ENCODE measurements around the gene BMPR1A.
"Not testable (repeated sequence)": the region's sequence is repeated elsewhere in the genome, so short reads cannot be mapped to it uniquely, and the experiment has no call there.

Gene BMPR1A

DNA sequence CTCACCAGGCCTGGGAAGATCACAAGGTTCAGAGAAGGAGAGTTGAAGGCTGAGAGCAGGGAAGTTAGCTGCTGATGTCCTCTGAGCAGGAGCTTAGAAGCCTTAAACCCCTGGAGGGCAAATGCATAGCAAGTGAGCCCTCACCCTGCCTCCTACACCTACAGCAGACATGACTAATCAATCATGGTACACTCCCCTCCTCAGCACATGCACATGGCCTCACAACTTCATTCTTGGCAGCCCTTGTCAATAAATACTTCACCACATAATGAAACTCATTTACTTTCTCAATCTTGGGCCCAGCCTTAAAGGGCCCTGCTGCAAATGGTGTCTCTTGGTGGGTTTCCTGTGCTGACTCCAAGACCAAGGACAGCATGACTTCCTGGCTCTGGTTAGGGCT, 188.1 kb downstream of the BMPR1A start:
- no peak for DNase-seq

DNA sequence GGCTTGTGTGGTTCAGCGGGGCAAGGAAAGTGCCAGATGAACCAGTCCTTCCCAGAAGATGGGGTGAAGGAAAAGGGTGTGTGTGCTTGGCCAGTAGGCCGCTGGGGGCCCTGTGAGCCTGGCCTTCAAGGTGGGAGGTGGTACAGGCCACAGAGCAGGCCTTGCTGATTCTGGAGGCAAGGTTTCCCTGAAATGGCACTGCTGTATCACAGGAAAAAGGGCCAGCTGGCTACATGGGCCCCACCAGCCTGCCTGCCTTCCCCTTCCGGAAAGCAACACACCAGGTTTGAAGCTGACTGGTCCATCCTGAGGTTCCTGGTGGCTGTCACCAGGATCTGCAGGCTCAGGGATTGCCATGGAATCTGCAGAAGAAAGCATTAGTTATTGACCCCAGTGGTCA, 188.5 kb downstream of the BMPR1A start:
- no peak for DNase-seq

DNA sequence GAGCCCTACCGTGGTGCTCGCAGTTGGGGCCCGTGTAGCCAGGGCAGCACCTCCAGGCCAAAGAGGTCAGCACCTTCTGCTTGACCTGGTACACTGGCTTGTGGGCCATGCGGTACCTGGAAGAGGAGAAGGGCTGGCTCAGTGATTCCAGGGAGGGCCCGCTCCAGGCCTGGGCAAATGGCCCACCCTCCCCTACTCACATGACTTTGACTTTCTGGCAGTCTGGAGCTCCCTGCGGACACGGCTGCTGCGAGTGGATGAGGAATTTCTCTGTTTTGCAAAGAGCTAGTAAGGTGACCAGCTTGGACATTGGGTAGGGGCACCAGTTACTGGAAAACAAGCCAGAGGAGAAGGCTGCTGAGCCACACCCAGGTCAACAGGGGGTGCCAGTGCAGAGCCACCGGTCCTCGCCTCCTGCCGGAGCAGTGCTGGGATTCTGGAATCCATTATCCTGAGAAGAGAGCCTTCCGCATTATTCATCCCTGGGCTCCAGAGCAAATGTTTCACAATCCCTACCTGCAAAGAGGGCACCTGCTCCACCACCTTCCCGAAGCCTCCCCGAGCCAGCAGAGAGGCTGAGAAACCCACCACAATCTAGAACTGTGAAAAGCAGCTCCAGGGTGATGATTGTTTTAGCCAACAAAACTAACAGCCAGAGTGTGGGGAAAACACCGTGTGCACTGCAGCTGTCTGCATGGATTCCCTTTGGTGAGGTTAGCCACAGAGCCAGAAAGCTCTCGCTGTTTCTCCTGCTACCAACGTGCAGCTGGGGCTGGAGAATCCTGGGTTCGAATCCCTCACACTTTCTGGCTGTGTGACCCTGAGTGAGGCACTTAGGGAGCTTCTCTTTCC, 189.2 kb downstream of the BMPR1A start:
- DNase-seq: no peak

DNA sequence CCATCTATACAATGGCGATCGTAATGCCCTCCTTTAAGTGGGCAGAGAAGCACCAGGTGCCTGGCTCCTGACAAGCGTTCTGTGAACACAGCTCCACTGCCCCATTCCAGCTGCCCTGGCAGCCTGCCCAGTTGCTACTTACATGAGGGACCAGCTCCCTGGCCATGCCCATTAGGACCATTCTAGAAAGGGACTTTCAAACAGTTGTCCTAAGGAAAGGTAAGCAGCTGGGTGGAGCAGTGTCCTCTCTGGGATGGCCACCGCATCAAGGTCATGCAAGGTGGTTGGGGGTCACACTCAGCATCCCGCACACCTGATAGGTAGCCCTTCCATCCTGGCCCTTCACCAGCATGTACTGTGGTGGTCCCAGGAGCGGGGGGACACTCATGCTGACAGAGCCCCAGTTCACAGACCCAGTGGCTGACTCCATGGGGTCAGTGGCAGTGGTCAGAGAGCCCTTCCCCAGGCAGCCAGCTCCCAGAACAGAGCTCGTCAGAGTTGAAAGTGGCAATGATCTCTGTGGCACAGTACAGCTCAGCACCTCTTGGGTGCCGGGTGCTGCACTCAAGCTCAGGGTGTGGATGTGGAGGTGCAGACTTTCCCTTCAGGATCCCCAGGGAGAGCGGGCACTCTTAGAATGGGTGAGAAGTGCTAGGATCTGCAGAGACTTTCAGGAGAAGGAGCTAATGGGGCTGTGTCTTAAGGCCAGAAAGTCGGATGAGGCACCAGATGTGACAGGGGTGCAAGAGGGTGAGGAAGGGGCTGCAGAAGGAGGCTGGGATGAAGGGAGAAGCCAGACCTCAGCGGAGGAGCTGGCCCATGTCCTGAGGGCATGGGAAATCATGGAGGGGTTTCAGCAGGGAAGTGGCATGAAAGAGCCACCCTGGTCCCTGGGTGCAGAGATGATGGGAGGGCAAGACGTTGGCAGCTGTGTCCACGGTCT, 190.1 kb downstream of the BMPR1A start:
- peak; percentile 8 for DNase-seq

DNA sequence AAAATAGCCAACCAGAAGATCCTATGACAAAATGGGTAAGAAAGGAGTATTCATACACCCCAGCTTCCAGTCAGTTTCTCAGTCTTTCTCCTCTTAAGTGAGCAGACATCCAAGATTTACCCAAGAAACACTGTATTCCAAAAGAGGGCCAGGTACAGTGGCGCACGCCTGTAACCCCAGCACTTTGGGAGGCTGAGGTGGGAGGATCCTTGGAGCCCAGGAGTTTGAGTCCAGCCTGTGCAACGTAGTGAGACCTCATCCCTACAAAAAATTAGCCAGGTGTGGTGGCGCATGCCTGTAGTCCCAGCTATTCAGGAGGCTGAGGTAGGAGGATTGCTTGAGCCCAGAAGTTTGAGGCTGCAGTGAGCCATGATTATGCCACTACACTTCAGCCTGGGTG, 191.4 kb downstream of the BMPR1A start:
- DNase-seq: not testable (repeated sequence)

DNA sequence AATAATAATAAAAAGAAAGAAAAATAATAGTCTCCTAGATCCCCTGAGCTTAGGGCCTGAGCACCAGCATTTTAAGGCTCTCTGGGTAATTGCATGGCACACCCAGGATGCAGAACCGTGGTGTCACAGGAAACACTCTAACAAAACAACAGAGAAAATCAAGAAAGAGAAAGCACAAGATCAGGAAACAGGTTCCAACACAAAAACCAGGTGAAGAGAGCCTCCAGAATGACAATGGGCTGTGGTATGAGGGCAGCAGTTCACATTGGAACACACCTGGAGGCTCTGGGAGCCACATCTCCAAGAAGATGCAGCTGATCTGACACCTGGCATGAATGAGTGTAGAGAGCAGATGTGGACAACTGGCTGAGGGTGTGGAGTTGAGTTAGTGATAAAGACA, 193.9 kb downstream of the BMPR1A start:
- no peak for DNase-seq

DNA sequence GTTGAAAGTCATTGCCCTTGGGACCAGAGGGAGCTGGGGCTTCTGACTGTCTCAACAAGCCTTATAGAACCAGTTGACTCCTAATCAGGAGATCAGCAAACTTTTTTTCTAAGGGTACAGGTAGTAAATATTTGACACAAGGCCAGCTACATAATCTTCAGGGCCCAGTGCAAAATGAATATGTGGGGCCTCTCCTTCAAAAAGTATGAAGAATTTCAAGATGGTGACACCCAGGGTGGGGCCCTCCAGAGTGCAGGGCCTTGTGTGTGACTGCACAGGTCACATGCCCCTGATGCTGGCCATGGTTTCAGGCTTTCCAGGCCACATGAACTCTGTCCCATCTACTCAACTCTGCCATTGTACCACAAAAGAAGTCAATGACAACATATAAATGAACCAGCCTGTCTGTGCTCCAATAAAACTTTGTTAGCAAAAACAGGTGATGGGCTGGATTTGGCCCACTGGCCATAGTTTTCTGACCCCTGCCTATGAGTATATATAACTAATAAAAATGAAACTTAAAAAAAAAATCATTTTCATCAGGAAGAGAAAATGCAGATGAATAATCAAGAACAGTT, 194.9 kb downstream of the BMPR1A start:
- DNase-seq: no peak

DNA sequence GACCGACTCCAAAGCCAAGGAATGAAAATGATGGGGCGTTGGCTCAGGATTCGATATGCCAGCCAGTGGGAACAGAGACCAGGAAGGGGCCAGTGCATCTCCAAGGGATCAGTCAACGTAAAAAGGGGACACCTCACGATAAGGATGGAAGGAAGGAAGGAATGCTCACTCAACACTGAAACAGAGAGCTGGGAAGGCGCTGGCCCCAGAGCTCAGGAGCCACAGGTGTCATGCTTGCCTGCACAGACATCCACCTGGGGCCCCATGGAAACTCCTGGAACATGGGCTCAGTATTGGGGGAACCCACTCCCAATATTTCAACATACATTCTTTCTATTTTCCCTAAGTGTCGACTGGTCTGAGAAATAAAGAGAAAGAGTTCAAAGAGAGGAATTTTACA, 195.7 kb downstream of the BMPR1A start:
- DNase-seq: no peak

DNA sequence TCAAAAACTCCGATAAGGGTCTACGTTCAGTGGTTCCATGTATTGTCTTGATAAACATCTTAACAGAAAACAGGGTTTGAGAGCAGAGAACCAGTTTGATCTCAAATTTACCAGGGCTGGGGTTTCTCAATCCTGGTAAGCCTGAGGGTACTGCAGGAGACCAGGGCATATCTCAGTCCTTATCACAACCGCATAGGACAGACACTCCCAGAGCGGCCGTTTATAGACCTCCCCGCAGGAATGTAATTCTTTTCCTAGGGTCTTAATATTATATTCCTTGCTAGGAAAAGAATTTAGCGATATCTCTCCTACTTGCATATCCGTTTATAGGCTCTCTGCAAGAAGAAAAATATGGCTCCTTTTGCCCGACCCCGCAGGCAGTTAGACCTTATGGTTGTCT, 196.3 kb downstream of the BMPR1A start:
- not testable (repeated sequence) for DNase-seq

DNA sequence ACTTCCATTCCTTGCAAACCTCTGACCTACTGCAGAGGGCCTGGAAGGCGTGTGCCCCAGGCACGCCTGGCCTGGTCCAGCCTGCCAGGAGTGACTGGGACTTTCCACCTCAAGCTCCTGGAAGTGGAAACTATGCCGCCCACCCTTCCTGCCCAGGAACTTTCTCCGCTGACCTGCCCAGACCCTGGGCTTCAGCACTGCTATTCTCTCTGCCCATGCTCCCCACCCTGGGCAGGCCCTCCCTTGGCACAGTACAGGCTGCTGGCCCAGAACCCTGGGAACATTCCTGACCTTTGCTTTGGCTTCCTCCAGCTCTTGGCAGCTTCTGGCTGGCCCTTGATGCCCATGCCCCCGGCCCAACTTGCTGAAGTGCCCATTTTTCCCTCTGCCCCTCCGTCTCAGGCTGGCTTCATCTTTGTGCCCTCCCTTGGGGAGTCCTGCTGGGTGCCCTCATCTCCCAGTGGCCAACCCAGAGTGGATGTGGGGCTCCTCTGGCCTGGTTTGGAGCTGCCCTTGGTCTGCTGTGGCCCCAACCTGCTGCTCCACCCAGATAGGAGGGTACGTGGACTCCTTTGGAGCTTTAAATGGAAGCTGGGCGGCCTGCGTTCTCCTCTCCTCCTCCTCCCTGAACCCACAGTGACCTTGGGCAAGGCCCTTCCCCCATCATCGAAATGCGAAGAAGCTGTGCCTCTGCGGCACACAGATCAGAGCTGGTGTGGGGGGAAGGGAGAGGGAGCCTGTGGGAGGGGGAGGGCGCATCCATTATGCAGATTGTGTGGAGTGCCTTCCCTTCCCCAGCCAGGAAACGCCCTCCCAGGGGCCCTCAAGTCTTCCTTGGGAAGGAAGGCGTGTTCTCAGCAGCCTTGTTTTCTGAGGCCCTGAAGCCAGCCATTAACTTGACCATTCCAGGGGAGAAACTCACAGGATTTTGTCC, 197.6 kb downstream of the BMPR1A start:
- DNase-seq: no peak

DNA sequence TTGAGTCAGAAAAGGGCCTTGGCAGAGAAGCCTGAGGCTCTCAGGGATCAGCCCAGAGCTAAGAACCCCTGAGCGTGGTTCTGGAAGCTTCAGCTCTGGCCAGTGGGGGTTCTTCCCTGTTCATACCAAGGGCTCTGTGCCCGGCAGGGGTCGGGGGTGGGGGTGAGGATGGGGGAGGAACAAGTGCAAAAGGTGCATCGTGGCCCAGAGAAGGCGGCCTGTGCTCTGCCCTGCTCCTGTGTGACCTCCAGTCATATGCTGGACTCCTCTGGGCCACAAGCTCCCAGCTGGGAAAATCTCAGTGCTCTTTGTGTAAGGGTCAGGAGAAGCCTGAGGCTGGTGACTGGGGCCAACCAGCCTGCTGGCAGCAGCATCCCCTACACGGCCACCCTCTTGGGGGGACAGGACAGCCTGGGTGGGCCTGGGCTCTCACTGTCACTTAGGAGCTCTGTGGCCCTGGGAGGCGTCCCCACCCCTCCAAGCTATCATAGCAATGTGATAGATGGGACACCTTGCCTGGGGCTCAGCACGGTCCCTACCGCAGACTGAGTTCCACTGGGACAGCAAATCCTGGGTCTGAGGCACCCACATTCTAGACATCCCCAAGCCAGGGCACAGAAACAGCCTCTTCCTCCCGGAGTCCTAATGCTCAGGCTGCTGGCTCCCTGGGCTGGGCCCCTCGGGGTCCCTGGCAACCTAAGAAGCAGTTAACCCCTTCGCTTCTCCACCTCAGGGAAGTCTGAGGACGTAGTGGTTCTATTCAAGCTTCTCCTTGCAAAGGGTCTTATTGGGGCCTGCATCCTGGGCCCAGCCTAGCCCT, 198.5 kb downstream of the BMPR1A start:
- DNase-seq: no peak

DNA sequence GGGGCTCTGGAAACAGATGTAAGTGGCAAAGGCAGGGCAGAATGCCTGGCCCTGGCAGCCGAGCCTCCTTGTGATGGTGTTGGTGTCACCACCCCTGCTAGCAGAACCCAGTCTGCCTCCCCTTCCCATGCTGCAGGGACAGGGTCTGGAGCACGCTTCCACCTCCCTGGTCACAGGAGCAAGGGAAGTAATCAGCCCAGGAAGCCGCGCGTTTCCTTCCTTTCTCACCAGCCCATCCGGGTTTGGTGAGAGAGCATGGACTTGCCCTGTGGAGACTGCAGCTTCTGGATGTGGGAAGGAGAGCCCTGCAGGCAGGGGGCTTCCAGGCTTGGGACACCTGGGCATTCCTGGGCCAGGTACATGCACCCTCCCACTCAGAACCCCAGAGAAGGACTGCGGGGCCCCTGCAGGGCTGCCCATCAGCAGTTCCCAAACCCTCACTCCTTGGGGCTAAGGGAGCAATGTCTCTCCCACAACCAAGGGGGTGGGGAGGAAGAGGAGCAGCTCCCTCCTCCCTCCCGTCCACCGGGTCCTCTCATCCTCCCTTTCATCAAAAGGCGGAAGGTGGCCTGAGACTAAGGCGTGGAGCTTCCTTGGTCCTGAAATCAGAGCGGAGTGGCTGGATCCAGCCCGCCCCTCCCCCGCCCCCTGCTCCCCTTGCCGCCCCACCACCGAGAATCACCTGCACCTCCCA, 199.2 kb downstream of the BMPR1A start:
- DNase-seq: no peak

DNA sequence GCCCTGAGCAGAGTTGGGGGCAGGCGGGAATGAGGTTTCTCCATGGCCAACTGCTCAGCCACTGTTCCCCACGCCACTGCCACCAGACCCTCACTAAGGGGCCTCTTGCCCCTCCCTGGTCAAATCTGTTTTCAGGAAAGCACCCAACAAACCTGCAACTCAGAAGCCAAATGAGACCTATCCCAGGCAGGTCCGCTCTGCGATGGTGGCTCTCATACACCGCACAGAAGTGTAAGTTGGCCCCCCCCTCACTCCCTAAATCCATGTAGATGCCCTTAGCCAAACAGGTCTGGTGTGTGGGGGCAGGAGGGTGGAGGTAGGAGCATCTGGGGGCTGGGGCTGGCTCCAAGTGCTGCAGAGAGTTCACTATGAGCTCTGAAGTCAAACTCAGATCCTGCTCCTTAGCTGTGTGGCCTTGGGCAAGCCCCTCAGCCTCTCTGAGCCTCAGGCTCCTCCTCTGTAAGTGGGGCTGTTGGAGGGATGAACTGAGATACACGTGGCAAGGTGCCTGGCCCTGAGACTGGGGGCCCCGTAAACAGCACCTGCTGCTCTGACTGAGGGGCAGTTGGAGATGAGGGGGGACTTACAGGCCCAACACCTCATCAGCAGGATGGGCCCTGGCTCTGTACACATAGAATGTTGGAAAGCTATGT, 199.9 kb downstream of the BMPR1A start:
- DNase-seq: no peak

DNA sequence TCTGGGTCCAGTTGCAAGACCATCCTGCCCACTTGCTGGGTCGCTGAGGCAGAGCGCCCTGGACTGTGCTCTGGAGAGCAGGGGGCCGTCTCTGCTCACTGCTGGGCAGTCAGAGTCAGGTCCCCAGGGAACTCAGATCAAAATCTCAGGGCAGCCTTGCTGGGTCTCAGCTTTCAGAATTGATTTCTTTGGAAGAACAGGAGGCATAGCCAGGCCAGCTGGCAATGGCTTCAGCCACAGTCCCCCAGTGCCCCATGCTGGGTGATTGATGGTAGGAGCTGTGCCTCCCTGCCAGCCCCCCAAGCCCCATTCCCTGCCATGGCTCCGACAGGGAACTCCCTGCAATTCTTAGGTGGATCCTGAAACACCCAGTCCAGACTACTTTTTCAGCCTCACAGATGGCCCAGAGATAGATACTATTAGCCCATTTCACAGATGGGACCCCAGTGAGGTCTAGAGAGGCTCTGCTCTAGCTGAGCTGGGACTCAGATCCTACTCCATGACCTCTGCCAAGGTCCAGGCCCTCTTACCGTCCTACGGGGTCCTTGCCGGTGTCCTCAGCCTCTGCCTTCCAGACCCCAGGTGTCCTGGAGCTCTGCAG, 200.5 kb downstream of the BMPR1A start:
- no peak for DNase-seq

DNA sequence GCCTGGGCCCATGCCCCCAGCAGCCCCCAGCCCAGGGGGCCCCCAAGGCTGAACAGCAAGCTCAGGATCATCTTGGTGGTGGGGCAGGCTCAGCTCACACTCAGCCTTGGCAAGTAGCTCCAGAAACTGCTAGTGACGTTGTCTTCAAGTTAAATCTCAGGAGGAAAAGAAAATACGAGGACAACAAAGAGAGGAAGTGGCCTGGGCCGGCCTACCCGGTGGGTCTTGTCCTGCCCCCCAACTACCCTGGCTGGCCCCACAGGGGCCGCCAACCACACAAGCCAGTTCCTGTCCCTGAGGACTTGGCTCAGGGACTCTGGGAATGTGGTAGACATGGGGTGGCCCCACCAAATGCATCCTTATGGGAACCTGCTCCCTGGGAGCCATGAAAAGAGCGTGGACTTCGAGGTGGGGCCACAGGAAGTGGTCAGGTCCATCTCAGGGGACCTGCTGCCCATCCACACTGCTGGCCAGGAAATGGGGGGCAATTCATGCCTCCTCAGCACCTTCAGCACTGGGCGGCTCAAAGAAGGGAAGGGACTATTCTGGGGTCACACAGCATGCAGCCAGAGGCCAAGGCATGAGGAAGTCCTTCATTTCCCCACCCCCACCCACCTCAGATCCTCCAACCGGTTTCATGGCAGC, 201.2 kb downstream of the BMPR1A start, which contains the start of gene MMRN2:
Gene MMRN2 (minus strand): TSS at position 145 of the 645 bp plus-strand sequence. CDS start 74 bp downstream, at position 71.
- no peak for DNase-seq

DNA sequence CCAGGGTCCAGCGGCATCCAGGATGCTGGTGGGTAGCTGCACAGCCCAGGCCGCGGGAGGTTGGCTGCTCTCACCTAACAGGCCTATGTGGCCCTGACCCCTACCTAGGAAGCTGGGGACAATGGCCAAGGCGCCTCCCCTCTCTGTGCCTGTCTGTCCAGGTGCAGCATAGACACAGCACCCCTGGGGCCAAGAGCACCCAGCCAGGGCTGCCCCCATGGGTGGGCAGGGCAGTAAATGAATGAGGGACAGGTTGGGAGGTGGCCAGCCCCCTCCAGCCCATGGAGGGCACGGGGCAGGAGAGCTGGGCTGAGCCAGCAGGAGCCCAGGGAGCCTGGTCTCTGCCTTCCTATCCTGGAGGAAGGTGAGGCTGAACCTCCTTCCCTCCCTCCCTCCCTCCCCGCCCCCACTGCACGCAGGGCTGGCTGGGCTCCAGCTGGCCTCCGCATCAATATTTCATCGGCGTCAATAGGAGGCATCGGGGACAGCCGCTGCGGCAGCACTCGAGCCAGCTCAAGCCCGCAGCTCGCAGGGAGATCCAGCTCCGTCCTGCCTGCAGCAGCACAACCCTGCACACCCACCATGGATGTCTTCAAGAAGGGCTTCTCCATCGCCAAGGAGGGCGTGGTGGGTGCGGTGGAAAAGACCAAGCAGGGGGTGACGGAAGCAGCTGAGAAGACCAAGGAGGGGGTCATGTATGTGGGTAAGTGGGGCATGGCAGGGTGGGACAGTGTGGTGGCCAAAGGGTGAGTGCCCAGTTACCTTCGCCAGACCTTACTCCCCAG, 201.9 kb downstream of the BMPR1A start, which contains the start of gene SNCG:
Gene SNCG (plus strand): TSS at position 484 of the 785 bp plus-strand sequence. CDS start 99 bp downstream, at position 583.
- peak; percentile 44 for DNase-seq

DNA sequence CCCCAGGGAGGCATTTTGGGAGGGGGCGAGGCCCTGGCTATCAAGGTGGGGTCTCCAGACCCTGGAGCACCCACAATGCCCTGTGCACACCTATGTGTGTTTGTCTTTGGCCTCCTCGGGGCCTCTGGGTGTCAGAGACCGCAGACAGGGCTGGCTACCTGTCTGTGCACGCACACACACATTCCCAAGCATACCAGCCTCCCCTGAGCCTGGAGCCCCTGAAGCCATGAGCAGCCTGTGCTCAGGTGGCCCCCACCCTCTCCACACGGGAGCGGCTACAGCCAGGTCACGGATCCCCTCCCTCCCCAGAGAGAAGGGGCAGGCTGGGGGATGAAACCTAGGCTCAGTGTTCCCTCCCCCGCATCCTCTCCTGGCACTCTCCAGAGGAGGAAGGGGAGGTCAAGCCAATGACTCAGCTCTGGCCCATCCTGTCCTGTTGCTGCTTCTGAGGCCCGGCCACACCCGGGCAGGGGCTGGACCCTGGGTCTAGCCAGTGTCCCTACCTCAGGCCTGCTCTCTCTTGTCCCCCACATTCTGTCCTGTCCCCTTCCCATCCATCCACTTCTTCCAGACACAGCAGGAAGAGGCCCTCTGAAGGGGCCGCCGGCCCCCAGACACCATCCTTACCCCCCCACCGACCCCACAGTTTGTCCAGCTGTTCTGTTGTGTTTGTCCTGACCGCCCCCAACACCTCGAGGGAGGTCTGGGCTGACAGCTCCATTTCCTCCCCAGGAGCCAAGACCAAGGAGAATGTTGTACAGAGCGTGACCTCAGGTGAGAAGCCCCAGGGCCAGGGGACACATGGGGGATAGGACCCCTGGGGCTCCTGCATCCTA, 202.7 kb downstream of the BMPR1A start:
- no peak for DNase-seq

Measured in NCI-H1436 (cell line).